SK-N-SH (cell line): ENCODE measurements around the gene CEP41. TPM values are rescaled to one million over a fixed set of nuclear protein-coding genes. Genes with fewer than 3 reads are reported as not detected.

Source experiments
- CTCF ChIA-PET: fragments of 300-600, 350-600 bp; formaldehyde crosslinking; extraction: SDS; loops from one replicate; lab custom pipeline; 2021; lab: Yijun Ruan, JAX
- POLR2A ChIA-PET: fragments of 350-600 bp; sonication (Branson Sonifier 250); formaldehyde crosslinking; extraction: SDS; loops from one replicate; lab custom pipeline; 2020; ENCODE audit warnings: antibody characterized with exemption, inconsistent platforms; lab: Yijun Ruan, JAX
- DNase-seq: peaks from one replicate; pipeline ENCODE4 v3.0.0; 2012
- H2AFZ ChIP-seq: fragments of 200-600 bp; sonication (generic); 2 replicates; pipeline ENCODE4 v1.8.1; 2016; ENCODE audit warnings: antibody characterized with exemption, mild to moderate bottlenecking, low read depth
- H3F3A ChIP-seq: fragments of 200-600 bp; sonication (generic); replicated peaks from 2 replicates; pipeline ENCODE3; 2016; ENCODE audit warnings: antibody characterized with exemption, mild to moderate bottlenecking; ENCODE audit not compliant: insufficient read depth
- H3K27ac ChIP-seq, 2 experiments: fragments of 200-500 bp in 1 of 2; fragments of 200-600 bp in 1 of 2; sonication (Bioruptor generic) in 1 of 2; sonication (generic), shearing (Covaris generic) in 1 of 2; 2 replicates each; pipeline versions ENCODE4 v1.5.1 to v1.6.1; 2014 to 2016; ENCODE audit warnings: low read depth in 2 of 2, inconsistent platforms in 1 of 2, low read length in 1 of 2, mild to moderate bottlenecking in 1 of 2, mixed read lengths in 1 of 2
- H3K27me3 ChIP-seq: fragments of 200-600 bp; sonication (generic), shearing (Covaris generic); 2 replicates; pipeline ENCODE4 v1.6.1; 2016; ENCODE audit warnings: mixed run types; ENCODE audit not compliant: insufficient read depth
- H3K36me3 ChIP-seq, 2 experiments: fragments of 200-500 bp in 1 of 2; fragments of 200-600 bp in 1 of 2; sonication (Bioruptor generic) in 1 of 2; sonication (generic) in 1 of 2; replicated peaks in 1 of 2; 2 replicates each; pipeline versions ENCODE3 to v1.5.1; 2014 to 2016; ENCODE audit warnings: low read length in 1 of 2, mild to moderate bottlenecking in 1 of 2; ENCODE audit not compliant: insufficient read depth in 2 of 2, control insufficient read depth in 1 of 2
- H3K4me1 ChIP-seq, 2 experiments: fragments of 200-500 bp in 1 of 2; fragments of 200-600 bp in 1 of 2; sonication (Bioruptor generic) in 1 of 2; sonication (generic), shearing (Covaris generic) in 1 of 2; 2 replicates each; pipeline versions ENCODE4 v1.5.1 to v1.6.1; 2014 to 2016; ENCODE audit warnings: low read depth in 1 of 2, low read length in 1 of 2, mixed run types in 1 of 2; ENCODE audit not compliant: insufficient read depth in 2 of 2, control insufficient read depth in 1 of 2
- H3K4me2 ChIP-seq: fragments of 200-600 bp; sonication (generic), shearing (Covaris generic); 2 replicates; pipeline ENCODE4 v1.6.1; 2017; ENCODE audit warnings: mixed run types
- H3K4me3 ChIP-seq, 2 experiments: fragments of 200-500 bp in 1 of 2; fragments of 200-600 bp in 1 of 2; sonication (Bioruptor generic) in 1 of 2; sonication (generic), shearing (Covaris generic) in 1 of 2; 2 replicates each; pipeline versions ENCODE4 v1.5.1 to v1.8.1; 2014 to 2016; ENCODE audit warnings: low read depth in 2 of 2, inconsistent platforms in 1 of 2, low read length in 1 of 2, mild to moderate bottlenecking in 1 of 2, mixed read lengths in 1 of 2, moderate library complexity in 1 of 2
- H3K79me2 ChIP-seq: fragments of 200-600 bp; sonication (generic); 2 replicates; pipeline ENCODE4 v1.8.1; 2017; ENCODE audit warnings: mild to moderate bottlenecking; ENCODE audit not compliant: insufficient read depth
- H3K9ac ChIP-seq: fragments of 200-600 bp; sonication (generic); 2 replicates; pipeline ENCODE4 v1.6.1; 2017; ENCODE audit warnings: mixed run types
- H3K9me2 ChIP-seq: fragments of 200-600 bp; sonication (generic); 2 replicates; pipeline ENCODE4 v1.6.1; 2017; ENCODE audit warnings: mixed run types
- H3K9me3 ChIP-seq: fragments of 200-600 bp; sonication (generic); 2 replicates; pipeline ENCODE4 v1.6.1; 2017; ENCODE audit warnings: mixed run types, mild to moderate bottlenecking, moderate library complexity
- H4K20me1 ChIP-seq: fragments of 200-600 bp; sonication (generic); 2 replicates; pipeline ENCODE4 v1.6.1; 2017; ENCODE audit warnings: mild to moderate bottlenecking, mixed run types; ENCODE audit not compliant: insufficient read depth
- EP300 ChIP-seq, 2 experiments: IDR thresholded peaks; 2 replicates each; pipeline versions ENCODE4 v1.4.0 to v1.6.1; 2012; ENCODE audit warnings: borderline replicate concordance in 1 of 2, low read depth in 1 of 2, low read length in 1 of 2
- EZH2phosphoT487 ChIP-seq: fragments of 200-600 bp; sonication (generic); IDR thresholded peaks from 2 replicates; pipeline ENCODE4 v1.6.1; 2017; ENCODE audit warnings: low read depth, mixed run types, mild to moderate bottlenecking, antibody characterized with exemption, moderate library complexity, borderline replicate concordance
- FOXJ3 ChIP-seq: sonication (generic); formaldehyde crosslinking; IDR thresholded peaks from 2 replicates; pipeline ENCODE4 v1.5.1; 2020; ENCODE audit warnings: mild to moderate bottlenecking, missing genetic modification reagents
- FOXM1 ChIP-seq: IDR thresholded peaks from 2 replicates; pipeline ENCODE4 v1.4.0; 2012; ENCODE audit warnings: low read depth, mild to moderate bottlenecking
- GABPA ChIP-seq: IDR thresholded peaks from 2 replicates; pipeline ENCODE4 v1.4.0; 2012; ENCODE audit warnings: low read depth, mild to moderate bottlenecking
- GATA2 ChIP-seq: sonication (generic); formaldehyde crosslinking; IDR thresholded peaks from 2 replicates; pipeline ENCODE4 v1.5.0; 2020; ENCODE audit warnings: mild to moderate bottlenecking, missing genetic modification reagents
- MAX ChIP-seq: IDR thresholded peaks from 2 replicates; pipeline ENCODE4 v1.4.0; 2012; ENCODE audit warnings: low read depth
- MEF2A ChIP-seq: IDR thresholded peaks from 2 replicates; pipeline ENCODE4 v1.4.0; 2012; ENCODE audit warnings: low read depth, borderline replicate concordance
- NRF1 ChIP-seq: IDR thresholded peaks from 2 replicates; pipeline ENCODE4 v1.6.1; 2012; ENCODE audit warnings: low read depth, mild to moderate bottlenecking, low read length
- POLR2AphosphoS5 ChIP-seq: IDR thresholded peaks from 2 replicates; pipeline ENCODE4 v1.6.1; 2012; ENCODE audit warnings: low read depth, low read length
- RAD21 ChIP-seq: IDR thresholded peaks from 2 replicates; pipeline ENCODE4 v1.6.1; 2012; ENCODE audit warnings: mild to moderate bottlenecking, low read length
- REST ChIP-seq: IDR thresholded peaks from 2 replicates; pipeline ENCODE4 v1.6.1; 2012; ENCODE audit warnings: mild to moderate bottlenecking, low read depth, low read length, moderate library complexity
- RFX5 ChIP-seq: IDR thresholded peaks from 2 replicates; pipeline ENCODE4 v1.6.1; 2012; ENCODE audit warnings: mild to moderate bottlenecking, improper control_type of control experiment, low read length
- RXRA ChIP-seq: IDR thresholded peaks from 2 replicates; pipeline ENCODE4 v1.4.0; 2012; ENCODE audit warnings: low read depth, mild to moderate bottlenecking, borderline replicate concordance
- SMC3 ChIP-seq: IDR thresholded peaks from 2 replicates; pipeline ENCODE4 v1.6.1; 2012; ENCODE audit warnings: low read depth, low read length, improper control_type of control experiment
- TAF1 ChIP-seq: IDR thresholded peaks from 2 replicates; pipeline ENCODE4 v1.6.1; 2012; ENCODE audit warnings: low read depth, mild to moderate bottlenecking, low read length, moderate library complexity, borderline replicate concordance
- TCF12 ChIP-seq: IDR thresholded peaks from 2 replicates; pipeline ENCODE4 v1.4.0; 2012
- ZBTB33 ChIP-seq: IDR thresholded peaks from 2 replicates; pipeline ENCODE4 v1.4.0; 2012; ENCODE audit warnings: low read depth, borderline replicate concordance
- WGBS: methylation state at CpG from one replicate; pipeline ENCODE4 v1.1.6; 2017; ENCODE audit warnings: low lambda C conversion rate; 5-methylcytosine and 5-hydroxymethylcytosine counted together
- polyA plus RNA-seq, 3 experiments: library from polyadenylated mRNA; depleted of rRNA; stranded (reverse); fragments of >200 nt; gene quantifications; 2 replicates each; pipeline ENCODE4 v1.2.3, GENCODE V29; 2012
- TF ChIP-seq, protein P1 (sequence below): IDR thresholded peaks from 2 replicates; pipeline ENCODE4; 2012
- TF ChIP-seq, protein P2 (sequence below): fragments of 150-350 bp; IDR thresholded peaks from 2 replicates; pipeline ENCODE4 v1.6.1; 2017; ENCODE audit warnings: antibody characterized with exemption, low read length, low read depth, borderline replicate concordance
- TF ChIP-seq, protein P3 (sequence below): fragments of 150-350 bp; IDR thresholded peaks from 2 replicates; pipeline ENCODE4 v1.6.1; 2016; ENCODE audit warnings: mild to moderate bottlenecking, low read depth, low read length

The CEP41 gene
- polyA plus RNA-seq (2012; rRNA removed), result 20.9 and 25.8 TPM in 2 replicates
- 20.9 and 23.3 TPM in 2 replicates for polyA plus RNA-seq (2012; cell fraction: cytosol; rRNA removed)
- 23.1 and 25.8 TPM in 2 replicates for polyA plus RNA-seq (2012; cell fraction: nucleus; rRNA removed)

DNA sequence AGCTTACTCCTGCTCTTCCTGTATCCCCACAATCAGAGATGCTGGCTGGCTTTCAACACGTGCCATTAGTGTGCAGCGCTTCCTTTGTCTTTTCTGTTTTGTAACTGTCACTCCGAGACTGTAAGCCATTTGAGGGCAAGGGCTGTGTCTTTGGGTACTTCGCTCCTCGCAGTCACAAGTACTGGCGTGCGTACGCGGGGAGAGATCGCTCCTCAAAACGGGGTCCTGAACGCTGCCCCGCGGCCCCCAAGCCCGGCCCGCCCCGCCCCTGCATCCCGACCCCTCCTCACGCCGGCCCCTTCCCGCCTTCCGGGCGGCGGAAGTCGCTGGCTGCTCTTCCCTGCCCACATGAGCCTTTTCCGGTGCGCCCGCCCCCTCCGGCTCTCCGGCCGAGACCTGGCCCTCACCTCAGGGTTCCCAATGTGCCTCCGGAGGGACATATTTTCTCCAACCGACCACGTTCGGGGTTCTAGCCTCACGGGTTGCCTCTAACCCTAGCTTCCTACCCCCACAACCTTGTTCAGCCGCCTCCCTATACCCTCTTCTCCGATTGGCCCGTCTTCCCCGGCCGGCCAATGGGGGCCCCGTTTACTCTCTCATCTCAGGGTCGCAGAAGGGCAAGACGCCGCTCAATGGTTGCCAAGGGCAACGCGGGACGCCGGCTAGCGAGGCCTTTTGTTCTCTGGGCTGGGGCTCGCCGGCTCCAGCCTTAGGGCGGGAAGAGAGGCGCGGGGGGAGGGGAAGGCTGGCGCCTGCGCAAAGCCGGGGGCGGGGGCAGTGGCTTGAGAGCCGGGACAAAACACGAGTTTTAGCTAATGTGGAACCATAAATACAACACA is at the start of gene CEP41:
Gene CEP41 (minus strand): TSS at position 490 of the 839 bp plus-strand sequence. CDS start 50 bp downstream, at position 440.
- ChIA-PET POLR2A (interaction anchor here (1.2 to 1.4 kb wide), 4 partner anchors 17 to 371 kb away, joined by 4 to 14 read pairs (median 4); partner anchors contain the start of genes COPG2, KLHDC10 and TMEM209), CTCF (interaction anchor here (0.6 kb wide), 1 partner anchor 368 kb away, joined by 3 read pairs; no protein-coding TSS in a partner anchor)
- no peaks in the 10 kb centered on the region for H3K9me2 ChIP-seq
- peak within 1 kb of the TSS; percentile 77 for H3K4me2 ChIP-seq
- H3K27ac ChIP-seq, result peak within 1 kb of the TSS; percentile 71 to 95
- peak within 1 kb of the TSS; percentile 83 for H3K9ac ChIP-seq
- H3K36me3 ChIP-seq, result no peaks in the 10 kb centered on the region
- H2AFZ ChIP-seq, result peak within 1 kb of the TSS; percentile 99
- no peaks in the 10 kb centered on the region for H3K27me3 ChIP-seq
- H3K4me1 ChIP-seq, result peaks cover 0 to 14% of the 10 kb centered on the region in 2 experiments; a peak in 2 of 4 replicates
- no peaks in the 10 kb centered on the region for H3F3A ChIP-seq
- H3K4me3 ChIP-seq, result peak within 1 kb of the TSS; percentile 71 to 74
- no peaks in the 10 kb centered on the region for H3K79me2 ChIP-seq
- H3K9me3 ChIP-seq, result no peaks in the 10 kb centered on the region
- DNase-seq, result peak; percentile 99
- H4K20me1 ChIP-seq, result no peaks in the 10 kb centered on the region
- 15% methylated on average over 57 of the region's 61 CpGs for WGBS
- no peak; the same call in 1 of the 2 replicates for TF ChIP-seq POLR2AphosphoS5
- TF ChIP-seq FOXM1, result peak; percentile 78; the same call in 1 of the 2 replicates
- TF ChIP-seq ZBTB33, result no peak
- peak; percentile 90 for TF ChIP-seq RXRA
- no peak for TF ChIP-seq RAD21
- TF ChIP-seq NRF1, result peak; percentile 78
- peak; percentile 86 for TF ChIP-seq GABPA
- peak in 1 of 2 experiments; percentile 6; a peak in 1 of 4 replicates for TF ChIP-seq EP300 (IDR thresholded peaks at IDR 0.05; ENCODE audit: borderline replicate concordance in 1 of 2, low read depth in 1 of 2, low read length in 1 of 2)
- TF ChIP-seq, protein P1, sequence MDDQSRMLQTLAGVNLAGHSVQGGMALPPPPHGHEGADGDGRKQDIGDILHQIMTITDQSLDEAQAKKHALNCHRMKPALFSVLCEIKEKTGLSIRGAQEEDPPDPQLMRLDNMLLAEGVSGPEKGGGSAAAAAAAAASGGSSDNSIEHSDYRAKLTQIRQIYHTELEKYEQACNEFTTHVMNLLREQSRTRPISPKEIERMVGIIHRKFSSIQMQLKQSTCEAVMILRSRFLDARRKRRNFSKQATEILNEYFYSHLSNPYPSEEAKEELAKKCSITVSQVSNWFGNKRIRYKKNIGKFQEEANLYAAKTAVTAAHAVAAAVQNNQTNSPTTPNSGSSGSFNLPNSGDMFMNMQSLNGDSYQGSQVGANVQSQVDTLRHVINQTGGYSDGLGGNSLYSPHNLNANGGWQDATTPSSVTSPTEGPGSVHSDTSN, result peak; percentile 47; the same call in 1 of the 2 replicates
- no peak for TF ChIP-seq GATA2 (CRISPR knock-in tag)
- no peak for TF ChIP-seq EZH2phosphoT487
- 0 out of 2 replicates have a peak, but pooled peaks have one; percentile 33 for TF ChIP-seq FOXJ3
- no peak for TF ChIP-seq MEF2A
- peak; percentile 64; the same call in 1 of the 2 replicates for TF ChIP-seq RFX5
- TF ChIP-seq MAX, result peak; percentile 83
- no peak for TF ChIP-seq TCF12
- no peak; the same call in none of the 2 replicates for TF ChIP-seq TAF1
- TF ChIP-seq, protein P2, sequence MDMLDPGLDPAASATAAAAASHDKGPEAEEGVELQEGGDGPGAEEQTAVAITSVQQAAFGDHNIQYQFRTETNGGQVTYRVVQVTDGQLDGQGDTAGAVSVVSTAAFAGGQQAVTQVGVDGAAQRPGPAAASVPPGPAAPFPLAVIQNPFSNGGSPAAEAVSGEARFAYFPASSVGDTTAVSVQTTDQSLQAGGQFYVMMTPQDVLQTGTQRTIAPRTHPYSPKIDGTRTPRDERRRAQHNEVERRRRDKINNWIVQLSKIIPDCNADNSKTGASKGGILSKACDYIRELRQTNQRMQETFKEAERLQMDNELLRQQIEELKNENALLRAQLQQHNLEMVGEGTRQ, result 0 out of 2 replicates have a peak, but pooled peaks have one; percentile 8
- TF ChIP-seq, protein P3, sequence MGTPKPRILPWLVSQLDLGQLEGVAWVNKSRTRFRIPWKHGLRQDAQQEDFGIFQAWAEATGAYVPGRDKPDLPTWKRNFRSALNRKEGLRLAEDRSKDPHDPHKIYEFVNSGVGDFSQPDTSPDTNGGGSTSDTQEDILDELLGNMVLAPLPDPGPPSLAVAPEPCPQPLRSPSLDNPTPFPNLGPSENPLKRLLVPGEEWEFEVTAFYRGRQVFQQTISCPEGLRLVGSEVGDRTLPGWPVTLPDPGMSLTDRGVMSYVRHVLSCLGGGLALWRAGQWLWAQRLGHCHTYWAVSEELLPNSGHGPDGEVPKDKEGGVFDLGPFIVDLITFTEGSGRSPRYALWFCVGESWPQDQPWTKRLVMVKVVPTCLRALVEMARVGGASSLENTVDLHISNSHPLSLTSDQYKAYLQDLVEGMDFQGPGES, result peak; percentile 79
- TF ChIP-seq SMC3, result no peak
- no peak for TF ChIP-seq REST
